Keratinocyte (primary cell): Measurements from ENCODE around the gene SLC15A5. TPM values are rescaled to one million over a fixed set of nuclear protein-coding genes. Genes with fewer than 3 reads are reported as not detected.

Experiments
- DNase-seq: peaks from one replicate; pipeline ENCODE4 v3.0.0-alpha.2; 2011; ENCODE audit warnings: low read depth, missing footprints, low spot score
- FAIRE-seq: peaks from 2 replicates; lab custom pipeline; 2011; peaks lifted over from hg19 to GRCh38; lab: Jason Lieb, UNC
- H2AFZ ChIP-seq: 2 replicates; pipeline ENCODE4 v1.6.0; 2012; ENCODE audit warnings: low read length, control low read depth, inconsistent platforms; ENCODE audit not compliant: control insufficient read depth
- H3K27ac ChIP-seq: 2 replicates; pipeline ENCODE4 v1.5.1; 2011; ENCODE audit warnings: low read length; ENCODE audit not compliant: control insufficient read depth, insufficient read depth
- H3K27me3 ChIP-seq: 3 replicates; pipeline ENCODE4 v1.6.0; 2011; ENCODE audit warnings: low read length; ENCODE audit not compliant: control insufficient read depth, insufficient read depth; ENCODE audit errors: extremely low read depth
- H3K36me3 ChIP-seq, 2 experiments: 2 replicates in 1 of 2; 3 replicates in 1 of 2; pipeline ENCODE4 v1.5.1; 2011; ENCODE audit warnings: low read length in 2 of 2, mild to moderate bottlenecking in 1 of 2; ENCODE audit not compliant: control insufficient read depth in 2 of 2, insufficient read depth in 2 of 2; ENCODE audit errors: extremely low read depth in 1 of 2
- H3K4me1 ChIP-seq: 3 replicates; pipeline ENCODE4 v1.5.1; 2011; ENCODE audit warnings: low read length; ENCODE audit not compliant: control insufficient read depth, insufficient read depth; ENCODE audit errors: extremely low read depth
- H3K4me2 ChIP-seq: 3 replicates; pipeline ENCODE4 v1.6.0; 2011; ENCODE audit warnings: low read depth, low read length; ENCODE audit not compliant: control insufficient read depth, insufficient read depth; ENCODE audit errors: extremely low read depth
- H3K4me3 ChIP-seq, 3 experiments: fragments of 200-600 bp in 1 of 3; sonication (generic) in 1 of 3; 2 replicates in 2 of 3; 3 replicates in 1 of 3; pipeline ENCODE4 v1.5.1; 2011 to 2016; ENCODE audit warnings: low read length in 3 of 3, mild to moderate bottlenecking in 3 of 3, control low read depth in 2 of 3, inconsistent platforms in 1 of 3, low read depth in 1 of 3, mixed read lengths in 1 of 3, mixed run types in 1 of 3, moderate library complexity in 1 of 3; ENCODE audit not compliant: control insufficient read depth in 2 of 3, insufficient read depth in 2 of 3; ENCODE audit errors: extremely low read depth in 1 of 3
- H3K79me2 ChIP-seq: 2 replicates; pipeline ENCODE4 v1.6.0; 2012; ENCODE audit warnings: low read length; ENCODE audit not compliant: control insufficient read depth, insufficient read depth
- H3K9ac ChIP-seq: 3 replicates; pipeline ENCODE4 v1.6.0; 2011; ENCODE audit warnings: low read length; ENCODE audit not compliant: control insufficient read depth, insufficient read depth; ENCODE audit errors: extremely low read depth
- H3K9me1 ChIP-seq: 3 replicates; pipeline ENCODE4 v1.6.0; 2011; ENCODE audit warnings: low read length; ENCODE audit not compliant: control insufficient read depth, insufficient read depth; ENCODE audit errors: extremely low read depth
- H3K9me3 ChIP-seq: 2 replicates; pipeline ENCODE4 v1.5.1; 2012; ENCODE audit warnings: low read depth, low read length; ENCODE audit not compliant: control insufficient read depth
- H4K20me1 ChIP-seq: 3 replicates; pipeline ENCODE4 v1.6.0; 2011; ENCODE audit warnings: low read length; ENCODE audit not compliant: control insufficient read depth, insufficient read depth; ENCODE audit errors: extremely low read depth
- CTCF ChIP-seq, 3 experiments: IDR thresholded peaks in 1 of 3; conservative IDR thresholded peaks in 1 of 3; optimal IDR thresholded peaks in 1 of 3; 2 replicates in 2 of 3; 3 replicates in 1 of 3; pipeline versions ENCODE3 to v1.5.1; 2011; ENCODE audit warnings: low read length in 3 of 3, mild to moderate bottlenecking in 3 of 3, moderate library complexity in 2 of 3, control low read depth in 1 of 3, inconsistent platforms in 1 of 3; ENCODE audit not compliant: insufficient read depth in 2 of 3; ENCODE audit errors: extremely low read depth in 1 of 3
- EZH2 ChIP-seq: IDR thresholded peaks from one replicate; pipeline ENCODE4 v1.6.1; 2012; ENCODE audit warnings: inconsistent platforms, mild to moderate bottlenecking, low read length, moderate library complexity
- dilution Hi-C: fragments of 300-500 bp; cut with MboI; formaldehyde crosslinking; loops from one replicate; pipeline ENCODE4 v1.7.0; 2020; ENCODE audit warnings: low sequenced_read_pairs; ENCODE audit not compliant: extremely low pct_ligation_motif_present
- polyA plus RNA-seq, 5 experiments: library from polyadenylated mRNA; depleted of rRNA in 3 of 5; stranded (reverse) in 3 of 5; stranded (forward) in 1 of 5; unstranded in 1 of 5; fragments of >200 nt; gene quantifications; 1 replicate in 1 of 5; 2 replicates in 3 of 5; 3 replicates in 1 of 5; pipeline versions ENCODE4 v1.2.1 to v1.2.3, GENCODE V29; 2011 to 2012; ENCODE audit warnings: missing spikeins in 2 of 5, low read depth in 1 of 5, low replicate concordance in 1 of 5

SLC15A5 gene
- polyA plus RNA-seq, 1 donor (not counting 4 experiments of a cell fraction or from before 2014, with no cell fraction given): not detected

GRCh38 chr12:16323638-16324037, 46.2 kb upstream of the SLC15A5 start:
- H3K27me3 ChIP-seq: no peaks in the 10 kb centered on the region
- H3K79me2 ChIP-seq: no peaks in the 10 kb centered on the region
- no peaks in the 10 kb centered on the region for H4K20me1 ChIP-seq
- H3K4me1 ChIP-seq: no peaks in the 10 kb centered on the region
- FAIRE-seq: no peak
- H2AFZ ChIP-seq: no peak overlapping the region
- H3K9ac ChIP-seq: no peak overlapping the region
- no peaks in the 10 kb centered on the region for H3K9me1 ChIP-seq
- H3K4me2 ChIP-seq: no peak overlapping the region
- H3K4me3 ChIP-seq: no peak overlapping the region
- dilution Hi-C loops: no loop called here
- no peak for DNase-seq
- H3K27ac ChIP-seq: no peak overlapping the region
- TF ChIP-seq CTCF (optimal IDR thresholded peaks at IDR 0.05 in 1 of 3, IDR thresholded peaks at IDR 0.05 in 1 of 3, conservative IDR thresholded peaks at IDR 0.05 in 1 of 3; ENCODE audit: extremely low read depth in 1 of 3, insufficient read depth in 2 of 3, low read length in 3 of 3) (no peak), EZH2 (no peak)
- no peaks in the 10 kb centered on the region for H3K9me3 ChIP-seq
- no peaks in the 10 kb centered on the region for H3K36me3 ChIP-seq

DNA sequence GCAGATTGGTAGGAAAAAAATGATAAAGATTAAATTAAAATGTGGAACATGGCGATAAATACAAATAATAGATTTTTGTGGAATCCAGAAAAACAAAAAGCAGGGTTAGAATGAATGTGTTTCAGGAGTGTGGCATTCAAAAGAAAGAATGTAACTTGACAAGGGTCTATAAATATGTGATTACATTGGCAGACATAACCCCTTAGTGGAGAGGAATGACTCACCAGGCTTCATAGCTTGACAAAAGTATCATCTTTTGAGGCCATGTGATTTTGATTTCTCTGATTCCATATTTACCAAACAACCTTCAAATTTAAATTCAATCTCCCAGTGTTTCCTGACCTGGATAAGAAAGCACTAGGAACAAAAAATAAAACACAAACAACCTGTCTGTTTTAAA, 45.5 kb upstream of the SLC15A5 start:
- no peak overlapping the region for H3K27ac ChIP-seq
- no peak overlapping the region for H3K9ac ChIP-seq
- no peaks in the 10 kb centered on the region for H3K9me1 ChIP-seq
- DNase-seq (no peak), FAIRE-seq (no peak)
- no peak overlapping the region for H3K4me3 ChIP-seq
- TF ChIP-seq EZH2 (no peak), CTCF (optimal IDR thresholded peaks at IDR 0.05 in 1 of 3, IDR thresholded peaks at IDR 0.05 in 1 of 3, conservative IDR thresholded peaks at IDR 0.05 in 1 of 3; ENCODE audit: extremely low read depth in 1 of 3, insufficient read depth in 2 of 3, low read length in 3 of 3) (no peak)
- H3K9me3 ChIP-seq: no peaks in the 10 kb centered on the region
- no peaks in the 10 kb centered on the region for H4K20me1 ChIP-seq
- H2AFZ ChIP-seq: no peak overlapping the region
- H3K4me1 ChIP-seq: no peaks in the 10 kb centered on the region
- no peaks in the 10 kb centered on the region for H3K27me3 ChIP-seq
- dilution Hi-C loops: no loop called here
- no peak overlapping the region for H3K4me2 ChIP-seq
- H3K79me2 ChIP-seq: no peaks in the 10 kb centered on the region
- H3K36me3 ChIP-seq: no peaks in the 10 kb centered on the region
